ENCODE measurements around the gene SELENOT. TPM values are rescaled to one million over a fixed set of nuclear protein-coding genes. Genes with fewer than 3 reads are reported as not detected.

The SELENOT gene
- total and polyA plus RNA-seq, 2 of the 8 experiments (the other 6 are each of a cell fraction or from before 2014, with no cell fraction given) = 79.0 to 290 TPM

- H3K4me2 ChIP-seq (ENCODE audit: insufficient read depth in 1 of 2, low read depth in 2 of 2, low read length in 2 of 2) = no peak overlapping the region
- no peak overlapping the region for H3K27ac ChIP-seq (ENCODE audit: low read depth, low read length)
- H4K5ac ChIP-seq (ENCODE audit: insufficient read length, low read depth, low read length) = no peak overlapping the region
- no peak overlapping the region for H3K4ac ChIP-seq (replicated peaks; ENCODE audit: insufficient read length, low read depth, low read length)
- H4K20me1 ChIP-seq (replicated peaks in 1 of 2; ENCODE audit: control insufficient read depth in 1 of 2, insufficient read depth in 2 of 2, low read length in 2 of 2) = peaks cover 0 to 4% of the 10 kb centered on the region in 2 experiments
- H4K8ac ChIP-seq (ENCODE audit: extremely low read depth, insufficient read depth, low read length) = no peak overlapping the region
- FAIRE-seq (no peak), DNase-seq (ENCODE audit: low read depth in 1 of 2, low spot score in 2 of 2) (no peak)
- no peaks in the 10 kb centered on the region for H3K23me2 ChIP-seq (ENCODE audit: low read depth, low read length)
- no peak overlapping the region for H3K14ac ChIP-seq (ENCODE audit: insufficient read length)
- H2BK12ac ChIP-seq (ENCODE audit: low read depth, low read length) = no peak overlapping the region
- H3K27me3 ChIP-seq (replicated peaks in 1 of 4; ENCODE audit: control insufficient read depth in 3 of 4, extremely low read depth in 1 of 4, insufficient read depth in 3 of 4, low read length in 3 of 4) = no peaks in the 10 kb centered on the region
- no peak overlapping the region for H2BK5ac ChIP-seq (ENCODE audit: low read depth, low read length)
- no peak overlapping the region for H3K23ac ChIP-seq (ENCODE audit: insufficient read length)
- no peak overlapping the region for H4K91ac ChIP-seq (replicated peaks; ENCODE audit: insufficient read length, low read length)
- no peak overlapping the region for H3K18ac ChIP-seq (ENCODE audit: extremely low read depth, low read length)
- ChIA-PET POLR2A (ENCODE audit: partially characterized antibody) (no interaction called here), CTCF (ENCODE audit: partially characterized antibody) (no interaction called here)
- no peaks in the 10 kb centered on the region for H3K9me3 ChIP-seq (ENCODE audit: insufficient read depth in 2 of 2, low read depth in 1 of 2, low read length in 1 of 2)
- no peak overlapping the region for H3K56ac ChIP-seq (replicated peaks; ENCODE audit: insufficient read length, low read depth, low read length)
- peaks cover 8 to 70% (median 42%) of the 10 kb centered on the region in 4 experiments; a peak in 7 of 8 replicates for H3K36me3 ChIP-seq (ENCODE audit: control insufficient read depth in 2 of 4, insufficient read depth in 4 of 4, low read length in 3 of 4)
- no peak overlapping the region for H2AFZ ChIP-seq (ENCODE audit: low read length)
- H3K4me3 ChIP-seq (ENCODE audit: extremely low read depth in 1 of 4, insufficient read depth in 2 of 4, low read depth in 3 of 4, low read length in 4 of 4) = no peak overlapping the region
- no peak overlapping the region for H2BK15ac ChIP-seq (ENCODE audit: low read length)
- H3K79me2 ChIP-seq (ENCODE audit: control insufficient read depth in 1 of 2, insufficient read depth in 2 of 2, low read length in 2 of 2) = no peaks in the 10 kb centered on the region
- no peak overlapping the region for H3K9ac ChIP-seq (replicated peaks in 1 of 4; ENCODE audit: extremely low read depth in 1 of 4, low read depth in 3 of 4, low read length in 3 of 4)
- H3K79me1 ChIP-seq (ENCODE audit: low read depth, low read length) = no peaks in the 10 kb centered on the region; the same call in 1 of the 2 replicates
- H2BK20ac ChIP-seq (ENCODE audit: low read length) = no peak overlapping the region
- no peak overlapping the region for H2AK5ac ChIP-seq (ENCODE audit: low read depth, low read length)
- no peak overlapping the region for H2BK120ac ChIP-seq (replicated peaks; ENCODE audit: low read depth, low read length)
- H3K4me1 ChIP-seq (replicated peaks in 1 of 4; ENCODE audit: control insufficient read depth in 3 of 4, insufficient read depth in 4 of 4, low read length in 3 of 4) = no peaks in the 10 kb centered on the region
- TF ChIP-seq NANOG (IDR thresholded peaks at IDR 0.05; ENCODE audit: insufficient read depth, low read depth, low read length, poor library complexity, severe bottlenecking) = no peak
- TF ChIP-seq, protein P1, sequence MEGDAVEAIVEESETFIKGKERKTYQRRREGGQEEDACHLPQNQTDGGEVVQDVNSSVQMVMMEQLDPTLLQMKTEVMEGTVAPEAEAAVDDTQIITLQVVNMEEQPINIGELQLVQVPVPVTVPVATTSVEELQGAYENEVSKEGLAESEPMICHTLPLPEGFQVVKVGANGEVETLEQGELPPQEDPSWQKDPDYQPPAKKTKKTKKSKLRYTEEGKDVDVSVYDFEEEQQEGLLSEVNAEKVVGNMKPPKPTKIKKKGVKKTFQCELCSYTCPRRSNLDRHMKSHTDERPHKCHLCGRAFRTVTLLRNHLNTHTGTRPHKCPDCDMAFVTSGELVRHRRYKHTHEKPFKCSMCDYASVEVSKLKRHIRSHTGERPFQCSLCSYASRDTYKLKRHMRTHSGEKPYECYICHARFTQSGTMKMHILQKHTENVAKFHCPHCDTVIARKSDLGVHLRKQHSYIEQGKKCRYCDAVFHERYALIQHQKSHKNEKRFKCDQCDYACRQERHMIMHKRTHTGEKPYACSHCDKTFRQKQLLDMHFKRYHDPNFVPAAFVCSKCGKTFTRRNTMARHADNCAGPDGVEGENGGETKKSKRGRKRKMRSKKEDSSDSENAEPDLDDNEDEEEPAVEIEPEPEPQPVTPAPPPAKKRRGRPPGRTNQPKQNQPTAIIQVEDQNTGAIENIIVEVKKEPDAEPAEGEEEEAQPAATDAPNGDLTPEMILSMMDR (IDR thresholded peaks at IDR 0.05; ENCODE audit: control extremely low read depth in 1 of 3, insufficient read depth in 1 of 3, low read depth in 1 of 3, low read length in 3 of 3) = no peak
- TF ChIP-seq HDAC2 (IDR thresholded peaks at IDR 0.05; ENCODE audit: borderline replicate concordance in 1 of 2, low read depth in 2 of 2, low read length in 2 of 2) = no peak
- TF ChIP-seq RBBP5 (IDR thresholded peaks at IDR 0.05; ENCODE audit: borderline replicate concordance, low read depth, low read length) = no peak
- no peak for TF ChIP-seq RAD21 (IDR thresholded peaks at IDR 0.05 in 1 of 2, conservative IDR thresholded peaks at IDR 0.05 in 1 of 2; ENCODE audit: low read depth in 2 of 2, low read length in 2 of 2)
- TF ChIP-seq RNF2 (IDR thresholded peaks at IDR 0.05; ENCODE audit: borderline replicate concordance, low read depth, low read length, missing control alignments, poor library complexity, severe bottlenecking) = no peak
- TF ChIP-seq SAP30 (IDR thresholded peaks at IDR 0.05; ENCODE audit: insufficient read depth, insufficient replicate concordance, low read length) = no peak
- no peak for TF ChIP-seq RFX5 (IDR thresholded peaks at IDR 0.05; ENCODE audit: borderline replicate concordance, low read depth, low read length)
- TF ChIP-seq FOSL1 (IDR thresholded peaks at IDR 0.05; ENCODE audit: insufficient read depth, low read depth, low read length) = no peak
- TF ChIP-seq SP4 (IDR thresholded peaks at IDR 0.05; ENCODE audit: low read length) = no peak
These were observed 21.9 kb upstream of the SELENOT start for GRCh38 chr3:150581174-150581573.
